ENCODE measurements around the gene SERPIND1.

- TF ChIP-seq, protein P1, sequence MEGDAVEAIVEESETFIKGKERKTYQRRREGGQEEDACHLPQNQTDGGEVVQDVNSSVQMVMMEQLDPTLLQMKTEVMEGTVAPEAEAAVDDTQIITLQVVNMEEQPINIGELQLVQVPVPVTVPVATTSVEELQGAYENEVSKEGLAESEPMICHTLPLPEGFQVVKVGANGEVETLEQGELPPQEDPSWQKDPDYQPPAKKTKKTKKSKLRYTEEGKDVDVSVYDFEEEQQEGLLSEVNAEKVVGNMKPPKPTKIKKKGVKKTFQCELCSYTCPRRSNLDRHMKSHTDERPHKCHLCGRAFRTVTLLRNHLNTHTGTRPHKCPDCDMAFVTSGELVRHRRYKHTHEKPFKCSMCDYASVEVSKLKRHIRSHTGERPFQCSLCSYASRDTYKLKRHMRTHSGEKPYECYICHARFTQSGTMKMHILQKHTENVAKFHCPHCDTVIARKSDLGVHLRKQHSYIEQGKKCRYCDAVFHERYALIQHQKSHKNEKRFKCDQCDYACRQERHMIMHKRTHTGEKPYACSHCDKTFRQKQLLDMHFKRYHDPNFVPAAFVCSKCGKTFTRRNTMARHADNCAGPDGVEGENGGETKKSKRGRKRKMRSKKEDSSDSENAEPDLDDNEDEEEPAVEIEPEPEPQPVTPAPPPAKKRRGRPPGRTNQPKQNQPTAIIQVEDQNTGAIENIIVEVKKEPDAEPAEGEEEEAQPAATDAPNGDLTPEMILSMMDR (IDR thresholded peaks at IDR 0.05) = no peak
- TF ChIP-seq POLR2A (IDR thresholded peaks at IDR 0.05) = no peak
Measured at GRCh38 chr22:20773793-20774212, at the start of gene SERPIND1.

All from Peyer's patch (tissue), 4 donors.